ENCODE results near the gene RCSD1.

Gene RCSD1

GRCh38 chr1:167755654-167756053 is 125.6 kb downstream of the RCSD1 start:
- no peak for TF ChIP-seq TAF1 (IDR thresholded peaks at IDR 0.05; ENCODE audit: low read depth)
- no peak for TF ChIP-seq YY1 (IDR thresholded peaks at IDR 0.05; ENCODE audit: low read depth)
- TF ChIP-seq, protein P1, sequence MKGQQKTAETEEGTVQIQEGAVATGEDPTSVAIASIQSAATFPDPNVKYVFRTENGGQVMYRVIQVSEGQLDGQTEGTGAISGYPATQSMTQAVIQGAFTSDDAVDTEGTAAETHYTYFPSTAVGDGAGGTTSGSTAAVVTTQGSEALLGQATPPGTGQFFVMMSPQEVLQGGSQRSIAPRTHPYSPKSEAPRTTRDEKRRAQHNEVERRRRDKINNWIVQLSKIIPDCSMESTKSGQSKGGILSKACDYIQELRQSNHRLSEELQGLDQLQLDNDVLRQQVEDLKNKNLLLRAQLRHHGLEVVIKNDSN (IDR thresholded peaks at IDR 0.05) = no peak
- TF ChIP-seq CEBPB (IDR thresholded peaks at IDR 0.05) = no peak
- TF ChIP-seq, protein P2, sequence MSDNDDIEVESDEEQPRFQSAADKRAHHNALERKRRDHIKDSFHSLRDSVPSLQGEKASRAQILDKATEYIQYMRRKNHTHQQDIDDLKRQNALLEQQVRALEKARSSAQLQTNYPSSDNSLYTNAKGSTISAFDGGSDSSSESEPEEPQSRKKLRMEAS (IDR thresholded peaks at IDR 0.05) = no peak
- TF ChIP-seq EP300 (IDR thresholded peaks at IDR 0.05; ENCODE audit: borderline replicate concordance) = no peak
- TF ChIP-seq EGR1 (IDR thresholded peaks at IDR 0.05) = no peak
- TF ChIP-seq CREB1 (IDR thresholded peaks at IDR 0.05; ENCODE audit: low read depth) = no peak
- TF ChIP-seq ZBTB7A (IDR thresholded peaks at IDR 0.05; ENCODE audit: low read depth) = no peak
- TF ChIP-seq TCF12 (IDR thresholded peaks at IDR 0.05; ENCODE audit: low read depth) = no peak
